ENCODE results near the gene KRT86.
"Not testable (repeated sequence)": the region's sequence is repeated elsewhere in the genome, so short reads cannot be mapped to it uniquely, and the experiment has no call there.

The KRT86 gene

DNA sequence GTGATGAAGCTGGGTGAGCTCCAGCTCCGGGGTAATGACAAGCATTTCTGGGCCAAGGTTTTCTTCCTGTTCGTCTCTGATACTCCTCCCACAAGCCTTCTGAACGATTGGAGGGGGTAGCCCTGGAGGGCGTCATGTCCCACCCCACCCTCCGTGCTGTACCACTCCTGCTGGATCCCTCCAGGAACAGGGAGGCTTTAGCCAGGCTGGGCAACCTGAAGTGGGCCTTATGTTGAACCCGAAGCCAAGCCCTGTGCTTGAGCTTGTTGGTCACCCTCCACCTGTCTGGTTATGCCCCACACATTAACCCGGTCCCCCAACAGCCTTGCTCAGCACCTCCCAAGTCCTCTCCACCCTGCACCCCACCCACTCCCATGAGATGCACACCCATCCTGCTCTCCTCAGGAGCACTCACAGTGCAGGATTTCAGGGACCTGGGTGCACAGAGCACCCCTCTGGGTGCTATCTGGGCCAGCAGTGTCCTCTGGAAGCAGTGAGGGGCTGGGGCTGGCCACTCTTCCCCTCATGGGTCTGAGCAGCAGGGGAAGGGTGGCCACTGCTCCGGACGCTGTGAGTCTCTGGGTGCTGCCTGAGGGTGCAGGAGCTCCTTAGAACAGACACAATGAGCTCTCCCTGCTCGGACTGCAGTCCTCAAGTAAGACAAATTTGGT, 53.5 kb downstream of the KRT86 start:
- in situ Hi-C loops (cut with HindIII; ENCODE audit: low sequenced_read_pairs), result loop anchor here (5.0 kb wide), 1 partner anchor 36 kb away; the partner anchor contains the start of gene KRT81

DNA sequence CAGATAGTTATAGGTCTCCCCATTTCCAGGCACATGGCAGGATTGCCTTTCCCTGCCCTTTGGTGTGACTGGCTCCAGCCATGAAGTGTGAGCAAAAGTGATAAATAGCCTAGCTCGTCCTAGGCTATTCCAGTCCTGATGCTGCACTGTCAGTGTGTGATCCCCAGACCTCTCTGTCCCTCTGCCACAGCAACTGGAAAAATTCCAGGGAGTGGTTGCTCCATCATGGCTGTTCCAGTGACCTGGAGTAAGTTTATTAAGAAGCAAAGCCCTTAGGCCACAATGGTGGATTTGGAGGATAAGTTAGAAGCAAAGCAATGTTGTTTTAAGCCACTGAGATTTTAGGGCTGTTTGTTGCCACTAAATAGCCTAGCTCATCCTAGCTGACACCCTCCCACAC, 56.6 kb downstream of the KRT86 start:
- in situ Hi-C loops (cut with HindIII; ENCODE audit: low sequenced_read_pairs), result no loop called here

DNA sequence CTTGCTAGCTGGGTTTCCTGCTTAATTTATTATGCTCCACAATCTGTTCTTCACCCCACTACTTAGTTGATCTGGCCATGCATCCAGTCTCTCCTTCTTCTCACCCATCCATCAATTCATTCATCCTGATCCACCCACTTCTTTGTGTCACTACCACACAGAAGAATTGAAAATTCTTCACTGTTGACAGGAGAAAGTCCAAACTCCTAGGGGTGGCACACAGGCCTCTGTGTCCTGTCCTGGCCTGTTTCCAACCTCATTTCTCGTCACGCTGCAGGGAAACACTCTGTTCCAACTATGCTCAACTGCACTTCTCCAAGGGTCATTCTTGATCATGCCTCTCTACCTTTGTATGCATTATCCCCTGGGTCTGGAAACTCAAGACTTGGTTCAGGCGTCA, 57.4 kb downstream of the KRT86 start:
- in situ Hi-C loops (cut with HindIII; ENCODE audit: low sequenced_read_pairs), result no loop called here

DNA sequence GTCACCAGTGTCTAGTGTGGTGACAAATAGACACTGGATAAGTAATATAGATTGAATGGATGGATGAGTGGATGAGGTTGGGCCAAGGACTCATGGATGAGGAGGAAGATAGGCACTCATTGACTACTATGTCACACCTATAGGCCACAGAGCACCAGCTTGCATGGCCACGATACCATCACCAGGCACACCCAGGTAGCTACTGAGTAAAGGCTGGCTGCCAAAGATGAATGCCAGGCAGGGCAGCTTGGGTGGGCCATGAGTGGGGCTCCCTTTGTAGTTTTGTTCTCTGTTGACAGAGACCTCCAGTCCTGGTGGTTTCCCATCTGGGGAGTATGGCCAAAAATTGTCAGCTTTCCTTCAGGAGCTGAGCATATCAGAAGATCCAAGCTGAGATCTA, 57.9 kb downstream of the KRT86 start:
- in situ Hi-C loops (cut with HindIII; ENCODE audit: low sequenced_read_pairs), result no loop called here

DNA sequence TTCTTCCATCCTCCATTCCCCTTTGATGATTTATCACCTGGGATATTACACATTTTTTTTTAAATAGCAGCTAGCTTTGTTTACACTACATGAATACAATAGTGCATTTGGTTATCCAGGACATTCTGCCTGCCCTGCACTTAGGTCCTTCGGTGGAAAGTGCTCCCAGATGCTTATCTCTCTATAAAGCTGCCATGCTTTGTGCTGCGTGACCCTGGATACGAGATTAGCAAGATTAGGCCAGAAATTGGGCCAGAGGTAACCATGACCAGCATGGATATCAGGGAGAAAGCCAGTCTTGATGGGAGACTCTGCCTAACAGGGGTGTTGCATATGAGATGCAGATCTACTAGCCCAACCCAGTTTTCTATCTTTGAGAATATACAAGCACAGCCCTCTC, 58.9 kb downstream of the KRT86 start:
- in situ Hi-C loops (cut with HindIII; ENCODE audit: low sequenced_read_pairs), result no loop called here

DNA sequence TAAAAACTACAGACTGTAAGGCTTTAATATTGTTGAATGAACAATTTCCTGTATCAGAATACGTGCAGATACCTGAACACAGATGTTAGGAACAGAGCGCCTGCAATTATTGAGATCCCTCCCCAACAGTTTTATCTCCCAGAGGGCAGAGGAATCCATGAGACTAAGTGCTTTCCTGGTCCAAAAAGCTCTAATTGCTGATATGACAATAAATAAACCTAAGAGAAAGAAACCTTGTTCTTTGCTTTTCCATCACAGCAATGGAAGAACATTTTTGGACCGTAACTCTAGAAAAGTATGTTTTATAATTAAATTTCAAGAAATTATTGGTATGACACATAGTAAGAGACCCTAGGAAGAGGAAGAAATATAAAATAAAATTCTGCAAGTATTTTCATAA, 59.7 kb downstream of the KRT86 start:
- in situ Hi-C loops (cut with HindIII; ENCODE audit: low sequenced_read_pairs), result no loop called here

DNA sequence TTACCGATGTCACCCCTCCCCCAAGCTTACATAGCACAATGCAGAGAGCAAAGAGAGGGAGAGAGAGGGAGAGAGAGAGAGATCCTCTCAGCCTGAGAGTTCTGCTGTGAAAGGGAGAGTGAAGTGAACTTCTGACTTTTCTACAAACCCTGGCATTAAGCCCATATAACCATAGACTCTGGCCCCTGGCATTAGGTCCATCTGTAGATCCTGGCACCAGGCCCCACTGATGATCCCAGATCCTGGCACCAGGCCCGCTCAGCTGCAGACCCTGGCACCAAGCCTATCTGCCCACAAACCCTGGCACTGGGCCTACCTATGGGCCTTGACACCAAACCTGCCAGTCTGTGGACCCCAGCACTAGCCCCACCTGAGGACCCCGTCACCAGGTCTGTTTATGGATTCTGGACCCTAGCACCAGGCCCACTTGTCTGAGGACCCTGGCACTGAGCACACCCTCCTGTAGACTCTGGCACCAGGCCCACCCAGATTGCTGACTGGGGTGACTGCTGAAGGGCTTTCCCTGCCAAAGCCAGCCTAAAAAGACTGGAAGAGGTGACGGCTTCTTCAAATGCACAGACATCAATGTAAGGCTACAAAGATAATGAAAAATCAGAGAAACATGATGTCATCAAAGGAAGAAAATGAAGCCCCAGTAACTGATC, 61.3 kb downstream of the KRT86 start:
- in situ Hi-C loops (cut with HindIII; ENCODE audit: low sequenced_read_pairs), result no loop called here

DNA sequence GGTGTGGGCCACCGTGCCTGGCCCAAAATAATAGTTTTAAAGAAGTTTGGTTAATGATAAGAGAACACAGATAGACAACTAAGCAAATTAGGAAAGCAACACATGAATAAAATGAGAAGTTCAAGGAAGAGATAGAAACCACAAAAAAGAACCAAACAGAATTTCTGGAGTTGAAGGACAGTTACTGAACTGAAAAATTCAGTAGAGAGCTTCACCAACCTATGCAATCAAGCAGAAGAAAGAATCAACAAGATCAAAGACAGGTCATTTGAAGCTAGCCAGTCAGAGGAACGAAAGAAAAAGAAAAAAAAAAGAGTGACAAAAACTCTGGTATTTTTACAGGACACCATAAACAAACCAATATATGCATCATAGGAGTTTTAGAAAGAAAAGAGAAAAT, 62.2 kb downstream of the KRT86 start:
- in situ Hi-C loops (cut with HindIII; ENCODE audit: low sequenced_read_pairs), result no loop called here

DNA sequence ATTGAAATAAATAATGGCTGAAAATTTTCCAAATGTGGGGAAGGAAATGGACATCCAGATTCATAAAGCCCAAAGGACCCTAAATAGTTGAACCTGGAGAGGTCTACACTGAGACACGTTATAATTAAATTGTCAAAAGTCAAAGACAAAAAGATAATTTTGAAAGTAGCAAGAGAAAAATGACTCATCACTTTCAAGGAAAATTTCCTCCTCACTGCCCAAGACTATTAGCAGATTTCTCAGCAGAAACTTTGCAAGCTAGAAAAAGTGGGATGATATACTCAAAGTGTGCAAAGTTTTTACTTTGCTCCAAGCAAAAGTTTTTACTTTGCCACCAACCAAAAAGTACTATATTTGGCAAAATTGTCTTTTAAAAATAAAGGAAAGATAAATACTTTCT, 62.6 kb downstream of the KRT86 start:
- in situ Hi-C loops (cut with HindIII; ENCODE audit: low sequenced_read_pairs), result no loop called here

DNA sequence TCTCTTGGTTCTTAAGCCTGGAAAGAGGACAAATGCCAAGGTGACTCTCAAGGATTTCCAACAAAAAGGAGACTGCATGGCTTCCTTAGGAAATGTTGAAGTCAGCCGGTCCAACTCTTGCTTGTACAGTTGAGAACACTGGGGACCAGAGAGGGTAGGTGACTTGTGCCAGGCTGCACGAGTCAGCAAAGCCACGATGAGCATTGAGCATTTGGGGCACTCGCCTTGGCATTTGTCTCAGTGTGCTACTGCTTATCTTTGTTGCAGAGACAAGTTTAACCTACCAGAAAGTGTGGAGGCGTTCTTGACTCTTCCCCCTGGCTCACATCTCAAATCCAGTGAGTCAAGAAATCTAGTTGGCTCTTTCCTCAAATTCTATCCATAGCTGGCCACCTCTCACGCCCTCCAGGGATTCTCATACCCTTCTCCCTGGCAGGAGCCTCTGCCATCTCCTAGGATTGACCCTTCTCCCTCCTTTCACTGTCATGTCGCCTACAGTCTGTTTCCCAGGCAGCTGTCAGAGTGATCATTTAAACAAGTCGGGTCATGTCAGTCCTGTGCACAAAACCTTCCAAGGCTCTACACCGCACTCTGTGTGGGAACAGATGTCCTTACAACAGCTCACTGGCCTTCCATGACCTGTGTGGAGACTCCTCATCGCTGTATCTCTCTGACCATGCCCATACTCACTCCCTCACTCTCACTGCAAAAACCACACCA, 64.0 kb downstream of the KRT86 start:
- in situ Hi-C loops (cut with HindIII; ENCODE audit: low sequenced_read_pairs), result no loop called here

DNA sequence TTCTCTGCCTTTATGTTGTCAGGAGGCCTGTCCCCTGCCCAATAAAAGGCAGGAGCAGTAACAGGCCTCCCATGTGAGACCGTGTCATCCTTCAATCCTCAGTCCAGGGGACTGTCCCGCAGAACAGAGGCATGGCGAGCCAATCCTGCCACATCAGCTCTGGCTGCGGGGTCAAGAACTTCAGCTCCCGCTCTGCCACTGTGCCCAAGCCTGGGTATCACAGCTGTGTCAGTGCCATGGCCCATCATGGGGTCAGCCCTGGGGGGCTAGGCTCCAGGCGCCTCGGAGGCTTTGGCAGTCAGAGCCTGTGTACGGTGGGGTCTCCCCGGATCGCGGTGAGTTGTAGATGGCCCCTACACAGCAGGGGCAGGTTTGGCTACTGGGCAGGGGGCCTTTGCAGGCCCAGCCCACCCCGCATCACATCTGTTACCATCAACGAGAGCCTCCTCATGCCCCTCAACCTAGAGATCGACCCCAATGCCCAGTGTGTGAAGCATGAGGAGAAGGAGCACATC, 66.7 kb downstream of the KRT86 start:
- in situ Hi-C loops (cut with HindIII; ENCODE audit: low sequenced_read_pairs), result no loop called here

DNA sequence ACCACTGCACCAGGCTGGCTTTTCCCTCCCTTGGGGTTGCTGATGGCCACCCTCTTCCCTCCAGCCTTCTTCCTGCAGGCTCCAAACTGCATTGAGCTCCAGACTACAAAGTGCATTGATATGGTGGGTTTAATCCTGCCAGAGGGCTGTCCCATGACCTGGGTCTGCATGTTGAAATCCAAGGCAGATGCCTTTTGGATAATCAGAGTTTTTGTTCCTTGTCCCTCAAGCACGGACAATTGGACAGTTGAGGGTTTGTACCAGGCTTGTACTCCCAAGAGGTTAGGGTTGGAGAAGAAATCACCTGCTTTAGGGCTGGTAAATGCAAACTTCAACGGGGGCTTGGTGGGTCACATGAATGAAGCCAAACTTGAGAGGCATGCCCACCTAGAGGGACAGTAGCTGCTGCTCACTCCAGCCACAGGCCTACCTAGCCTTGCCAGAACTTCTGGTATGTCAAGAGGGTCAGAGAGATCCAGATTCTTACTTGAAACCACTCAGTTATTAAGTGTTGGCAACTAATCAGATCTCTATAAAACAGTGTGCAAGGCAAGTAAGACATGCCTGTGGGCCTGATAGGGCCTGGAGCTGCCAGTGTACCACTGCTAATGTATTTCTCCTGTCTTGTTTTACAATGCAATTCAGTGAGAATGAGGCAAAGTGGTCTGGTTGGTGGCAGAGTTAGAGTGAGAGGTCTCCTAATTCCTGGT, 68.5 kb downstream of the KRT86 start:
- in situ Hi-C loops (cut with HindIII; ENCODE audit: low sequenced_read_pairs), result no loop called here

DNA sequence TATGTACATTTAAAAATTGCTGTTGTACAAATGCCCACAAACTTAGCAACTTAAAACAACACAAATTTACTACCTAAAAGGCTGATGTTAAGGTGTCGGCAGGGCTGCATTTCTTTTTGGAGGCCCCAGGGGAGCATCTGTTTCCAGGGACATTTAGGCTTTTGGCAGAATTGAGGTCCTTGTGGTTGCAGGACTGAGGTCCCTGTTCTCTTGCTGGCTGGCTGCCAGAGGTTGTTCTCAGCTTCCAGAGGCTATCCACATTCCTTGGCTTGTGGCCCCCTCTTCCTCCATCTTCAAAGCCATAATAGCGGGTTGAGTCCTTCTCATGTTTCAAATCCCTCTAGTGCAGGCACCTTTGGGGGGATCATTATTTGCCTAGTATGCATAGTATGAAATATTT, 69.1 kb downstream of the KRT86 start:
- in situ Hi-C loops (cut with HindIII; ENCODE audit: low sequenced_read_pairs), result no loop called here

DNA sequence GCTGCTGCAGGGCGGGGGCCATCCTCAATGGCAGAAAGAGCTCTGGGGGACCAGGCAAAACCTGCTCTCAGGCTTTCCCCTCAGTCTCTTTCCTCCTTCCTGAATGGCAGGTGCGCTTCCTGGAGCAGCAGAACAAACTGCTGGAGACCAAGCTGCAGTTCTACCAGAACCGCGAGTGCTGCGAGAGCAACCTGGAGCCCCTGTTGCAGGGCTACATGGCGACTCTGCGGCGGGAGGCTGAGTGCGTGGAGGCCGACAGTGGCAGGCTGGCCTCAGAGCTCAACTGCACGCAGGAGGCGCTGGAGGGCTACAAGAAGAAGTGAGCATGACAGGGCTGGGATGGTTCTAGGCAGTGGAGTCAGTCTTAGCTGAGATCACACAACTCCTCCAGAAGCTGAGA, 69.7 kb downstream of the KRT86 start:
- in situ Hi-C loops (cut with HindIII; ENCODE audit: low sequenced_read_pairs), result no loop called here

DNA sequence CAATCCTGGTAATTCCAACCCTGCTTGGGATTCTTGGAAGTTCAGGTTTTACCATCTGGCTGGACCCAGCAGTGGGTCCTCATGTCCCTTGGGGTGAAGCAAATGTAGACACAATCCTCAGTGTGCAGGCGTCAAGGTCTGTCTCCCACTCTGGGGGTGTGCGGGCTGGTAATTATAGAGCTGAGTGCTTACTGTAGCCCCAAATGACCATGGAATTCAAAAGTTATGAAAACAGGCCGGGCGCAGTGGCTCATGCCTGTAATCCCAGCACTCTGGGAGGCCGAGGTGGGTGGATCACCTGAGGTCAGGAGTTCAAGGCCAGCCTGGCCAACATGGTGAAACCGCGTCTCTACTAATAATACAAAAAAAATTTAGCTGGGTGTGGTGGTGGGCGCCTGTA, 70.6 kb downstream of the KRT86 start:
- in situ Hi-C loops (cut with HindIII; ENCODE audit: low sequenced_read_pairs), result not testable (repeated sequence)

DNA sequence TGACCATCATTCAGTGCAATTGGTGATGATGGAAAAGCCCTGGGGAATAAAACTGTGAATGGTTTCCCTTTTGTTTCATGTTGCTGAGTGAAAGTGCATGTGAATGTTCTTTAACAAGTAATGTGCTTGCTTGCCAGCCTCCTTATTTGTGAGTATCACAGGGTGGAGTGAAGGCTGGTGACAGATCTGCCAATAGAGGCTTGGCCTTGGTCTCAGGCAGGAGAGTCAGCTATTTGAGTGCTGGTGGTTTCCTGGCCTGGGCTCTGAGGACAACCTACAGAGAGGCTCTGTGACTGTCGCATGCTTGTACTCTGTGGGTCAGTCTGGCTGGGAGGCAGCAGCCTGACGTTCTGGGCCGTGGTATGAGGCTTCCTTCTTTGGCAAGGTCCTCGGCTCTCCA, 72.1 kb downstream of the KRT86 start:
- in situ Hi-C loops (cut with HindIII; ENCODE audit: low sequenced_read_pairs), result no loop called here

DNA sequence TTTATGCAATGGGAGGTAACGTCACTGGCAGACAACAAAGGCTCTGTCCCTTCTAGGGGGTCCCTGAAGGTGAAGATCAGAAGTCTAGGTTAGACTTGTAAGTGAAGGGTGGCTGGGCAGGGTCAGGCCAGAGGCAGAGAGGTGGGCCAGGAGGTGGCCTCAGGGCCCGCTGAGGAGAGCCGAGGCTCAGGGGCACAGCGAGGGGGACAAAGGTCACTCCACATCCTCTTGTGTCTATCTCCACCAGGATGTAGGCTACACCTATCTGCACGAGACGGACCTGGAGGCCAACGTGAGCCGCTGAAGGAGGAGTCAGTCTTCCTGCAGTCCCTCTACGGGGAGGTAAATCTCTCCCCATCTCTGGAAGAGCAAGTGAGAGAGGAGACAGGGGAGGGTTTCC, 72.6 kb downstream of the KRT86 start:
- in situ Hi-C loops (cut with HindIII; ENCODE audit: low sequenced_read_pairs), result no loop called here

DNA sequence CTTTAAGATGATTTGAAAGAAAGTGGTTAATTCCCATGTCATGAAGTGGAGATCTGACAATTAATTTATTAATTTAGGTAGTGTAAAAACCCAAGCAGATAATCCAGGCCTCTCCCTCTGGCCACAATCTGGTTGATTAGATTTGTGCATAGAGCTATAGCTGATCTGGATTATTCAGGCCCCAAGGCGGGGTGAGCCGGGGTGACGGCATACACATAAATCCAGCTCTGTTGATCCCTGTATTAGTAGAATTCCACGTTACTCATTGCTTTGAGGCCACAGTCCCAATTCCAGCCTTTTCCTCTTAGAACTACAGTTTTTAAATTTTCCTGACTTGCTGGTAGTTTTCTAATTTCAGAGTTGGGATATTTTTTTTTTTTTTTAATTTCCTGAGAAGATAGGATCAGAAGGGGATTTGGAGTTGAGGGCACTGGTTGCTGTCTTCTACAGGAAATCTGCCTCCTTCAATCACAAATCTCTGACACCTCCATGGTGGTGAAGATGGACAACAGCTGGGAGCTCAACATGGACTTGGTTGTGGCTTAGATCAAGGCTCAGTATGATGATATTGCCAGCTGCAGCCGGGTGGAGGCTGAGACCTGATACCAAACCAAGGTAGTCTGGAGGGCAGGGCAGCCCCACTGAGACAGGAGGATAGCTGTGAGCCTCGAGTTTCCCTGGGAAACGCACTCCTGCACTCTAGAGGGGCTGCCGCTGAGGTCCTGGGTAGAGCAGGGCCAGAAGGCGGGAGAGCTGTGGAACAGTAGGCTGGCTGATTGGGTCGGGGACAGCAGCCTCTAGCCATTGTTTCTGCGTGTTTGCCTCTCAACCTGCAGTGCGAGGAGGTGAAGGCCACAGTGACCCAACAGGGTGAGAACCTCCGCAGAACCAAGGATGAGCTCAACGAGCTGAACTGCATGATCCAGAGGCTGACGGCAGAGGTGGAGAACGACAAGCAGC, 73.4 kb downstream of the KRT86 start:
- in situ Hi-C loops (cut with HindIII; ENCODE audit: low sequenced_read_pairs), result no loop called here

DNA sequence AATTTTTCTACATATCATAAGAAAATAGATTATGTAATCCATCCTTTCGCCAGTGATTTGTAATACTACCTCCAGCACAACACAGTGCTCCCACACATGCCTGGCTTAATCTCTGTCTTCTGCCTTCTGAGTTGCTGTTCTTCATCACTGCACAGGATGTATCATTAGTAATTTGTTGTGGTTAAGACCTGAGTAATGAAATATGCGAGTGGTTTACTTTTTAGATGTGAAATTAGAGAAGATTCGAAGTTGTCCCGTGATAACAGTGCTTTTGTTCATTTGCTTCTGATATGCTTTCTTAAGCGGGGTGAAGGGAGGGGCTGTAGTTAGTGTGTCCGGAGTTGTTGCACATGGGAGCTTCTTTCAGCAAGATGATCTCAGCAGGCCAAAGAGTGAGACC, 74.8 kb downstream of the KRT86 start:
- in situ Hi-C loops (cut with HindIII; ENCODE audit: low sequenced_read_pairs), result no loop called here

DNA sequence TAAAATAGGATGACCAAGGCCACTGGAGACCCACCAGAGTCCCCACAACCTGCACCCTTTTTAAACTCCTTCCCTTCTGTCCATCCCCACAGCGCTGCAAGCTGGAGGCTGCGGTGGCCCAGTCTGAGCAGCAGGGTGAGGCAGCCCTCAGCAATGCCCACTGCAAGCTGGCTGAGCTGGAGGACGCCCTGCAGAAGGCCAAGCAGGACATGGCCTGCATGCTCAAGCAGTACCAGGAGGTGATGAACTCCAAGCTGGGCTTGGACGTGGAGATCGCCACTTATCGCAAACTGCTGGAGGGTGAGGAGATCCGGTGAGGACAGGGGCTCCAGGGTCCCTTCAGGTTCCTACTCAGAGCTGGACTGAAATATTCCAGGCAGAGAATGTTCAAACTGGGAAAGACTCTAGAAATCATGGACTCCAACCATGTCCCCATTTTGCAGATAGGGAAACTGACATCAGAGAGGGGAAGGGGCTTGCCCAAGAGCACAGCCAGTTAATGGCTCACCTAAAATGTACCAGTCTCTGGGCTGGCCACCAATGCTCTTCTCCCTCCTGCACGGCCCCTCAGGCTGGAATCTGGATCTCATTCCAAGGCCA, 75.7 kb downstream of the KRT86 start:
- in situ Hi-C loops (cut with HindIII; ENCODE audit: low sequenced_read_pairs), result no loop called here

All from endothelial cell of hepatic sinusoid (primary cell).